Measurements from ENCODE around the gene FAM89A.

DNA sequence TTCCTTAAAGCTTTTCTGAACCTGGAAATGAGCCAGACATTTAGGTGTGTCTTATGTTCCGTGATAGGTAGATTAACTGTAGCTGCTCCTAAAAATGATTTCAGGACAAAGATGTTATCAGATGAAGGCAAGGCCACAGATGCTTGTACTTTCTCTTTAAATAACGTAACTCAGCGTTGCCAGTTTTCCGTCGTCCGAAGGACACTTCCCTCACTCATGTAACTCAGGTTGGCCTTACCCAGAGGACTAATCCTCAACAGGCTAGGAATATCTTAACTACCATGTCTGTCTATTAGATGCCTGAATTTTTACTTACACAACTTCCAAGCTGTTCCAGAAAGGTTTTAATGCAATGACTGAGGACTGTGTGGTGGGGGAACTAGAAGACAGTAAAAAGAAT is 35.4 kb upstream of the FAM89A start:
- TF ChIP-seq, protein P1, sequence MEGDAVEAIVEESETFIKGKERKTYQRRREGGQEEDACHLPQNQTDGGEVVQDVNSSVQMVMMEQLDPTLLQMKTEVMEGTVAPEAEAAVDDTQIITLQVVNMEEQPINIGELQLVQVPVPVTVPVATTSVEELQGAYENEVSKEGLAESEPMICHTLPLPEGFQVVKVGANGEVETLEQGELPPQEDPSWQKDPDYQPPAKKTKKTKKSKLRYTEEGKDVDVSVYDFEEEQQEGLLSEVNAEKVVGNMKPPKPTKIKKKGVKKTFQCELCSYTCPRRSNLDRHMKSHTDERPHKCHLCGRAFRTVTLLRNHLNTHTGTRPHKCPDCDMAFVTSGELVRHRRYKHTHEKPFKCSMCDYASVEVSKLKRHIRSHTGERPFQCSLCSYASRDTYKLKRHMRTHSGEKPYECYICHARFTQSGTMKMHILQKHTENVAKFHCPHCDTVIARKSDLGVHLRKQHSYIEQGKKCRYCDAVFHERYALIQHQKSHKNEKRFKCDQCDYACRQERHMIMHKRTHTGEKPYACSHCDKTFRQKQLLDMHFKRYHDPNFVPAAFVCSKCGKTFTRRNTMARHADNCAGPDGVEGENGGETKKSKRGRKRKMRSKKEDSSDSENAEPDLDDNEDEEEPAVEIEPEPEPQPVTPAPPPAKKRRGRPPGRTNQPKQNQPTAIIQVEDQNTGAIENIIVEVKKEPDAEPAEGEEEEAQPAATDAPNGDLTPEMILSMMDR (optimal IDR thresholded peaks at IDR 0.05 in 1 of 3, IDR thresholded peaks at IDR 0.05 in 1 of 3, conservative IDR thresholded peaks at IDR 0.05 in 1 of 3; ENCODE audit: extremely low read depth in 1 of 3, insufficient read depth in 2 of 3, low read length in 3 of 3) = no peak
- no peak for TF ChIP-seq EZH2 (IDR thresholded peaks at IDR 0.05; ENCODE audit: low read length)

Data from keratinocyte (primary cell).